Coronary artery (tissue), 2 donors: ENCODE measurements around the gene EPSTI1.

Experiments
- DNase-seq: peaks from one replicate; pipeline ENCODE4 v3.0.0-alpha.2; 2017; ENCODE audit warnings: low spot score
- H3K27ac ChIP-seq, 2 donors: fragments of 200-600 bp; sonication (generic); one replicate each; pipeline ENCODE4 v1.5.1; 2016 to 2019
- H3K4me3 ChIP-seq: fragments of 200-600 bp; sonication (generic); 2 replicates; pipeline ENCODE4 v1.5.1; 2016; ENCODE audit warnings: mild to moderate bottlenecking, moderate library complexity
- CTCF ChIP-seq: fragments of 200-600 bp; sonication (generic); IDR thresholded peaks from one replicate; pipeline ENCODE4 v1.5.1; 2019; ENCODE audit warnings: antibody characterized with exemption

EPSTI1 gene

GRCh38 chr13:43031881-43032280 lies 39.8 kb upstream of the EPSTI1 start:
- H3K4me3 ChIP-seq = no peak overlapping the region
- no peak for DNase-seq
- no peak for TF ChIP-seq CTCF

DNA sequence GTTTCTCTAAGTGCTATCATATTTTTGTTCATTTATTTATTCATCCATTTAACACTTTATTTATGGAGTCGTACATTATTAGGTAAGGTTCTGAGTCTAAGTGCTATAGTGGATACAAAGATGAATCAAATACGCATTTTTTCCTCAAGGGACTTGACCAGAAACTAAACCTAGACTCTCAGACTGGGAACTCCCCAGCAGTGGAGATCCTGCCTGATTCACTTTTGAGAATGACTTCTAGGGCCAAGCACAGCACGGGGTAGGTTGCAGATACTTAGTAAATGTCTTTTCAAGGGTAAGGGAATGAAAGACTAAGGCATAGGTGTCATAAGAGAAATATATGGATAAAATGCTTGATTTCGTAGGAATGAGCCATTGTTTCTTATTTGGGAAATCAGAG lies 38.5 kb upstream of the EPSTI1 start:
- DNase-seq = no peak
- Histone ChIP-seq H3K4me3 (no peak overlapping the region), H3K27ac (no peak overlapping the region)
- TF ChIP-seq CTCF = no peak

More at GRCh38 chr13:43031881-43032280, 39.8 kb upstream of the EPSTI1 start:
- H3K27ac ChIP-seq = no peak overlapping the region

DNA sequence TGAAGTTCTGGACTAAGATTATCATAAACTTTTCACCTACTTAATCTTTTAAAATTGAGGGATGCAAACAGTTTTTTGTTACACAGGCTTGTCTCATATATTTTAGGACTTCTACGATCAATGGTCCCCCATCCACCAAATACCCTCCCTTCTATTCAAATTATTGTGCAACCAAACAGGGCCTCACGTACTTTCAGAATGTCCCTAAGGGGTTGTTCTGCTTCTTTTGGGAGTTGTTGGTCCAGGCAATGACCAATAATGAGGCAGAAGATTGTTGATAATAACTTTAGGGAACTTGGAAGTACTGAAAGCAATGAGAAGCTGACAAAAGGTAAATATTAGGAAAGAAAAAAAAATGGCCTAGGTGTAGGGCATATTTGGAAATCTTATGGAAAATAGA lies 34.2 kb upstream of the EPSTI1 start:
- no peak overlapping the region for H3K27ac ChIP-seq
- no peak overlapping the region for H3K4me3 ChIP-seq
- DNase-seq = no peak
- no peak for TF ChIP-seq CTCF

GRCh38 chr13:43023289-43023963 lies 31.4 kb upstream of the EPSTI1 start, which contains the start of gene DNAJC15:
DNAJC15 (plus strand) TSS chr13:43023586; CDS start chr13:43023627, 41 bp downstream.
- H3K4me3 ChIP-seq = peak within 1 kb of the TSS; percentile 88
- DNase-seq = peak; percentile 80
- no peak for TF ChIP-seq CTCF
- H3K27ac ChIP-seq = peak within 1 kb of the TSS; percentile 87 to 88

- H3K27ac ChIP-seq = peak overlapping the region; percentile 87 to 88
- TF ChIP-seq CTCF = no peak
- DNase-seq = no peak
- H3K4me3 ChIP-seq = peak overlapping the region; percentile 88
These were observed 30.9 kb upstream of the EPSTI1 start for GRCh38 chr13:43022934-43023288.

DNA sequence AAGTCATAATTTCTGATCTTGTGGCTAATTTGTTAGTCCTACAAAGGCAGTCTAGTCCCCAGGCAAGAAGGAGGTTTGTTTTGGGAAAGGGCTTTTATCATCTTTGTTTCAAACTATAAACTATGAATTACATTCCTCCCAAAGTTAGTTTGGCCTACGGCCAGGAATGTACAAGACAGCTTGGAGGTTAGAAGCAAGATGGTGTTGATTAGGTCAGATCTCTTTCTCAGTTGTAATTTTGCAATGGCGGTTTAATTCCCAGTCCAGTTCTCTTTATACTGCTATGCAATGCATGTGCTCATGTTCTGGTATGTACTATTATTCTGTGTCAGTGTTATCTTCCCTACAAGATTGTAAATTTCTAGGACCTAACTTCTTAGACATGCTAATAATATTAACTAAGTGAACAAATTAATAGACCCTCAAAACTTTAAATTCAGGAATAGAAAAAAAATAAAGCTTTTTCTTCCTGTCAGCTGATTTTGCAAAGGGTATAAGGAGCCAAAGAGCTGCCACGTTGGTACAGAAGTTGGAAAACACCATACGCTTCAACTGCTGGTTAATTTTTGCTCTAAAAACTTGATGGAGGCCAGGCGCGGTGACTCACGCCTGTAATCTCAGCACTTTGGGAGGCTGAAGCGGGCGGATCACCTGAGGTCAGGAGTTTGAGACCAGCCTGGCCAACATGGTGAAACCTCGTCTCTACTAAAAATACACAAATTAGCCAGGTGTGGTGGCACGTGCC lies 30.1 kb upstream of the EPSTI1 start:
- Histone ChIP-seq H3K27ac (no peak overlapping the region), H3K4me3 (no peak overlapping the region)
- DNase-seq = no peak
- no peak for TF ChIP-seq CTCF

- Histone ChIP-seq H3K27ac (no peak overlapping the region), H3K4me3 (no peak overlapping the region)
- DNase-seq = no peak
- no peak for TF ChIP-seq CTCF
These were observed 28.8 kb upstream of the EPSTI1 start for GRCh38 chr13:43020794-43021193.
